Motor neuron (in vitro differentiated cells): ENCODE measurements around the gene DLG1. TPM values are rescaled to one million over a fixed set of nuclear protein-coding genes. Genes with fewer than 3 reads are reported as not detected.
"Not testable (repeated sequence)": the region's sequence is repeated elsewhere in the genome, so short reads cannot be mapped to it uniquely, and the experiment has no call there.

Experiments
- ATAC-seq, 8 experiments: fragments of 200-7000 bp; cut with Tn5 transposase; replicated peaks in 6 of 8; 2 replicates each; pipeline ENCODE4 v1.8.0; 2021; ENCODE audit warnings: mild to moderate bottlenecking in 8 of 8, moderate library complexity in 8 of 8
- H3K27ac ChIP-seq, 2 donors: fragments of 250-450 bp; sonication (Bioruptor Pico); 2 replicates each; pipeline ENCODE4 v1.9.0; 2021; ENCODE audit warnings: antibody characterized with exemption in 2 of 2, mild to moderate bottlenecking in 2 of 2, moderate library complexity in 1 of 2
- H3K4me1 ChIP-seq, 2 donors: fragments of 250-450 bp; sonication (Bioruptor Pico); replicated peaks in 1 of 2; 2 replicates each; pipeline ENCODE4 v1.6.1; 2021; ENCODE audit warnings: antibody characterized with exemption in 2 of 2, mild to moderate bottlenecking in 2 of 2, moderate library complexity in 1 of 2
- H3K4me3 ChIP-seq, 5 donors: fragments of 250-450 bp; sonication (Bioruptor Pico); 2 replicates each; pipeline ENCODE4 v1.9.0; 2021; ENCODE audit warnings: antibody characterized with exemption in 5 of 5, mild to moderate bottlenecking in 5 of 5, moderate library complexity in 4 of 5
- WGBS, 10 experiments: fragments of 450-650 bp; shearing (Covaris generic); methylation state at CpG; one replicate each; pipeline ENCODE4 v1.0.0; 2022; 5-methylcytosine and 5-hydroxymethylcytosine counted together
- in situ Hi-C, 9 experiments: fragments of 400-800 bp; cut with MboI; loops; one replicate each; pipeline ENCODE4 v1.15.0; 2021; ENCODE audit warnings: low sequenced_read_pairs in 9 of 9, low pct_unique_long_range_greater_than_20kb in 2 of 9; ENCODE audit not compliant: unreplicated experiment in 9 of 9
- total RNA-seq, 8 experiments: library from RNA; unstranded; fragments of 300-600 nt; gene quantifications; 2 replicates each; pipeline versions ENCODE4 v1.2.3 to v1.2.4, GENCODE V29; 2022

The DLG1 gene
- total RNA-seq, 8 experiments from 2014 or later = 20.3 to 109 (median 47.7) TPM

- Histone ChIP-seq H3K27ac (no peak overlapping the region), H3K4me3 (peak overlapping the region; percentile 59 to 94 (median 78)), H3K4me1 (peaks cover 0 to 10% of the 10 kb centered on the region in 2 donors)
- no peak for ATAC-seq
- 0 to 81% (median 50%) methylated on average over 1 to 2 of the region's 2 CpGs; no CpG with 5 or more reads in 1 of the 10 experiments for WGBS, 10 experiments
- in situ Hi-C loops = loop anchor here in 2 of 9 experiments (25.0 kb wide), 2 partner anchors 166 to 216 kb away; no protein-coding TSS in a partner anchor
Measured at GRCh38 chr3:197296545-197296944, 1.9 kb downstream of the DLG1 start.

- Histone ChIP-seq H3K27ac (no peak overlapping the region), H3K4me1 (peaks cover 0 to 10% of the 10 kb centered on the region in 2 donors), H3K4me3 (peak overlapping the region in 2 of 5 donors; percentile 2 to 81)
- ATAC-seq = no peak
- WGBS, 10 experiments = 43 to 86% (median 75%) methylated on average over 1 to 2 of the region's 2 CpGs; no CpG with 5 or more reads in 1 of the 10 experiments
- in situ Hi-C loops = loop anchor here in 2 of 9 experiments (25.0 kb wide), 2 partner anchors 166 to 216 kb away; no protein-coding TSS in a partner anchor
Measured at GRCh38 chr3:197295871-197296270, 2.5 kb downstream of the DLG1 start.

- Histone ChIP-seq H3K4me3 (no peak overlapping the region), H3K4me1 (peaks cover 0 to 9% of the 10 kb centered on the region in 2 donors), H3K27ac (no peak overlapping the region)
- in situ Hi-C loops = loop anchor here in 2 of 9 experiments (25.0 kb wide), 2 partner anchors 169 to 219 kb away; no protein-coding TSS in a partner anchor
- 79 to 100% (median 94%) methylated on average over 1 to 4 of the region's 4 CpGs for WGBS, 10 experiments
- ATAC-seq = no peak
Measured at GRCh38 chr3:197293605-197294237, 4.7 kb downstream of the DLG1 start.

DNA sequence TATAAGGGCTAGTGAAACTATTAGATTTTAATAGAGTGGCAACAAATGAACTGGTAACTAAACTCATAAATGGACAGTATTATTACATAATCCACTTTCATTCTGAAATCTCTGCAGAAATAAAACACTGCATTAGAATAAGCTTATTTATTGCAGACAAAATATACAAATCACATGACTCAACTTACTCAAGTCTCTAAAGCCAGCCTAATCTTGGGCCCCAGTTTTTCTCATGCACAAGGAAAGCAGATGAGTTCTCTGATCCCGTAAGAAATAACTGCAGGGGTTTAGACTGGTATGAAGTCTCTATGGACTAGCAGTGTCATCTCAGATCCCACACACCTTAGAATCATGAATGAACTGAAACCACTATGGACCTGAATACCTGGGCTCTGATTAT, 5.8 kb downstream of the DLG1 start:
- no peak overlapping the region for H3K27ac ChIP-seq

DNA sequence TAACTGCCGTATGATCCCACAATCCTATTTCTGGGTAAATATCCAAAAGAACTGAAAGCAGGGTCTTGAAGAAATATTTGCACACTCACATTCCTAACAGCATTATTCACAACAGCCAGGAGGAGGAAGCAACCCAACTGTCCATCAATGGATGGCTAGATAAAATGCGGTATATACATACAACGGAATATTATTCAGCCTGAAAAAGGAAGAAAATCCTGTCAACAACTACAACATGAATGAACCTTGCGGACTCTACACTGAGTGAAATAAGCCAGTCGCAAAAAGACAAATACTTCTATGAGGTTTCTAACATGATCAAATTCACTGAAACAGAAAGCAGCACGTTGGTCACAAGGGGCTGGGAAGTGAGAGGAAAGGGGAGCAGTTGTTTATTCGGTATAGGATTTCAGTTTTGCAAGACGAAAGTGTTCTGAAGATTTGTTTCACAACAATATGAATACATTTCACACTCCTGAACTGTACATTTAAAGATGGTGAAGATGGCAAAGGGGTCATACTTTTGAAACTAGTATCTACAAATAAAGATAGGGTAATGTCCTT, 6.2 kb downstream of the DLG1 start:
- 84 to 100% (median 95%) methylated on average over 1 to 8 of the region's 8 CpGs; no CpG with 5 or more reads in 1 of the 10 experiments for WGBS, 10 experiments
- ATAC-seq = no peak
- no peak overlapping the region for H3K4me3 ChIP-seq
- no peak overlapping the region for H3K27ac ChIP-seq
- in situ Hi-C loops = loop anchor here in 2 of 9 experiments (25.0 kb wide), 2 partner anchors 170 to 220 kb away; no protein-coding TSS in a partner anchor
- H3K4me1 ChIP-seq = peaks cover 0 to 7% of the 10 kb centered on the region in 2 donors

More for the DNA sequence above, 5.8 kb downstream of the DLG1 start:
- WGBS, 10 experiments = 22 to 100% (median 57%) methylated on average over 1 of the region's 1 CpG; no CpG with 5 or more reads in 5 of the 10 experiments
- peaks cover 0 to 7% of the 10 kb centered on the region in 2 donors for H3K4me1 ChIP-seq
- in situ Hi-C loops = loop anchor here in 2 of 9 experiments (25.0 kb wide), 2 partner anchors 170 to 220 kb away; no protein-coding TSS in a partner anchor
- H3K4me3 ChIP-seq = no peak overlapping the region
- no peak for ATAC-seq

- in situ Hi-C loops = loop anchor here in 2 of 9 experiments (25.0 kb wide), 2 partner anchors 173 to 223 kb away; no protein-coding TSS in a partner anchor
- Histone ChIP-seq H3K4me3 (no peak overlapping the region), H3K4me1 (no peaks in the 10 kb centered on the region), H3K27ac (no peak overlapping the region)
- ATAC-seq = peak in 2 of 8 experiments; percentile 62 to 68
Measured at GRCh38 chr3:197289726-197290125, 8.7 kb downstream of the DLG1 start.

DNA sequence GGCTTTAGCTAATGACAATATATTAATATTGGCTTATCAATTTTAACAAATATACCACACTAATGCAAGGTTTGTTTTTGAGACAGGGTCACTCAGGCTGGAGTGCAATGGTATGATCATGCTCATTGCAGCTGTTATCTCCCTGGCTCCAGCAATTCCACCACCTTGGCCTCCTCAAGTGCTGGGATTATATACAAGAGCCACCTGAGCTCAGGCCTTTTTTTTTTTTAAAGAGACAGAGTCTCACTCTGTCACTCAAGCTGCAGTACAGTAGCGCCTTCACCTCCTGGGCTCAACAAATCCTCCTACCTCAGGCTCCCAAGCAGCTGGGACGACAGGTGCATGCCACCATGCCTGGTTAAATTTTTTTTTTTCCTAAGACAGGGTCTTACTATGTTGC, 11.7 kb downstream of the DLG1 start:
- H3K4me3 ChIP-seq = no peak overlapping the region
- in situ Hi-C loops = loop anchor here in 2 of 9 experiments (25.0 kb wide), 2 partner anchors 176 to 226 kb away; no protein-coding TSS in a partner anchor

DNA sequence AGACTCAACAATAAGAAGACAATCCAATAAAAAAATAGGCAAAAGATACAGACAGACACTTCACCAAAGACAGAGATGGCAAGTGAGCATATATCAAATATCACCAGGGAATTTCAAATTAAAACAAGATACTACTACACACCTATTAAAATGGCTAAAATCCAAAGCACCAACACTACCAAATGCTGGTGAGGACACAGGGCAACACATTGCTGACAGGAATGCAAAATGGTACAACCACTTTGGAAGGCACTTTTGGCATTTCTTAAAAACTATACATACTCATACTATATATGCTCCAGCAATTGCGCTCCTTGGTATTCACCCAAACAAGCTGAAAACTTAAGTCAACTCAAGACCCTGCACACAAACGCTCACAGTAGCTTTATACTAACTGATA, 12.9 kb downstream of the DLG1 start:
- no peak overlapping the region for H3K27ac ChIP-seq
- WGBS, 10 experiments = 90 to 100% (median 100%) methylated on average over 1 to 2 of the region's 2 CpGs; no CpG with 5 or more reads in 2 of the 10 experiments
- in situ Hi-C loops = loop anchor here in 2 of 9 experiments (25.0 kb wide), 2 partner anchors 177 to 227 kb away; no protein-coding TSS in a partner anchor

More for the DNA sequence above, 11.7 kb downstream of the DLG1 start:
- Histone ChIP-seq H3K4me1 (no peaks in the 10 kb centered on the region), H3K27ac (no peak overlapping the region)
- ATAC-seq = no peak
- 100% methylated on average over 1 to 2 of the region's 2 CpGs; no CpG with 5 or more reads in 4 of the 10 experiments for WGBS, 10 experiments

DNA sequence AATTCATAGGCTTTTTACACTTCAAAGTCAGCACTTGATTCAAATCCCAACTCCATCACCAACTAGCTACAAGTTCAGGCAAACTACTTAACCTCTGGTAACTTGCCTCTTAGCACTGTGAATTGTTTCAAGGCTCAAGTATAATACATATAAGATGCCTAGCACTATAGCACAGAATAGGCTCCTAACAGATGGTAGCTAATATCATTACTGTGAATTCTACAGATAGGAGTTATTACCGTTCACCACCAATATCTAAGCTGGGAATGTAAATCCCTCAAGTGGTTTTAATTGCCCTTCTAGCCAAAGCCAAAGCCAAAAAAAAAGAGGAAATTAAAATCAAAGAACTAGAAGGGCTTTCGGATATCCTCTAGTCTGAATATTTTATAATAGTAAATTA, 15.4 kb downstream of the DLG1 start:
- Histone ChIP-seq H3K4me3 (no peak overlapping the region), H3K4me1 (no peaks in the 10 kb centered on the region), H3K27ac (no peak overlapping the region)
- in situ Hi-C loops = loop anchor here in 2 of 9 experiments (25.0 kb wide), 2 partner anchors 179 to 229 kb away; no protein-coding TSS in a partner anchor
- no peak for ATAC-seq
- WGBS, 10 experiments = 51 to 100% (median 100%) methylated on average over 1 to 2 of the region's 2 CpGs

More for the DNA sequence above, 12.9 kb downstream of the DLG1 start:
- ATAC-seq = no peak
- no peak overlapping the region for H3K4me3 ChIP-seq
- no peaks in the 10 kb centered on the region for H3K4me1 ChIP-seq

- in situ Hi-C loops = loop anchor here in 2 of 9 experiments (25.0 kb wide), 2 partner anchors 180 to 230 kb away; no protein-coding TSS in a partner anchor
- no peak for ATAC-seq
Measured at GRCh38 chr3:197281849-197282248, 16.6 kb downstream of the DLG1 start.

DNA sequence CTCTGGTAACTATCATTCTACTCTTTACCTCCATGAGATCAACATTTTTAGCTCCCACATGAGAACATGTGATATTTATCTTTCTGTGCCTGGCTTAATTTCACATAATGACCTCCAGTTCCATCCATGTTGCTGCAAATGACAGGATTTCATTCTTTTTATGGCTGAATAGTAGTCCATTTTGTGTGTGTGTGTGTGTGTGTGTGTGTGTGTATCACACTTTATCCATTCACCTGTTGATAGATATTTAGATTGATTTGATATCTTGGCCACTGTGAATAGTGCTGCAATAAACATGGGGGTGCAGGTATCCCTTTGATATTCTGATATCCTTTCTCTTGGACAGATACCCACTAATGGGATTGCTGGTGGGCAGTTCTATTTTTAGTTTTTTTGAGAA, 18.3 kb downstream of the DLG1 start:
- H3K27ac ChIP-seq = no peak overlapping the region
- no peaks in the 10 kb centered on the region for H3K4me1 ChIP-seq
- no peak for ATAC-seq
- H3K4me3 ChIP-seq = no peak overlapping the region
- in situ Hi-C loops = loop anchor here in 2 of 9 experiments (25.0 kb wide), 2 partner anchors 182 to 232 kb away; no protein-coding TSS in a partner anchor

More at GRCh38 chr3:197281849-197282248, 16.6 kb downstream of the DLG1 start:
- WGBS, 10 experiments = 17 to 100% (median 100%) methylated on average over 1 of the region's 1 CpG; no CpG with 5 or more reads in 4 of the 10 experiments
- no peak overlapping the region for H3K4me3 ChIP-seq
- H3K4me1 ChIP-seq = no peaks in the 10 kb centered on the region
- no peak overlapping the region for H3K27ac ChIP-seq

DNA sequence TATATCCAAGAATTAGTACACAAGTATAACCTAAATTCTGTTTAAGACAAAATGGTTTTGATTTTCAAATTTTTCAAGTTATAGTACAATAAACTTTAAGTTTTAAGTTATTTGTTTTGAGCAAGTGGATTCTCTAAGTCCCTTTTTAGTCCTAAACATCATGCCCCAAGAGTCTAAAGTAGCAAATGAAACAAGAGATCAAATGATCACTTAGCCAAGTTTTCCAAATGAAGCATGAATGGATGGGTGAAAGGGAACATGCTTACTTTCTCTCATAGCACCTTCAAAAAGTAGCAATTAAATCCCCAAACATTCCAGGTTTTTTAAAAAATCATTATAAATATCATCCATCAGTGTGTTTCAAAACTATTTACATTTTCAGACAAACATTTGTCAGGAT, 19.5 kb downstream of the DLG1 start:
- in situ Hi-C loops = loop anchor here in 2 of 9 experiments (25.0 kb wide), 2 partner anchors 183 to 233 kb away; no protein-coding TSS in a partner anchor
- ATAC-seq = no peak
- Histone ChIP-seq H3K27ac (no peak overlapping the region), H3K4me1 (no peaks in the 10 kb centered on the region), H3K4me3 (no peak overlapping the region)

- H3K4me1 ChIP-seq, ATAC-seq, H3K4me3 ChIP-seq, H3K27ac ChIP-seq: not testable (repeated sequence)
- in situ Hi-C loops = loop anchor here in 2 of 9 experiments (25.0 kb wide), 2 partner anchors 185 to 235 kb away; no protein-coding TSS in a partner anchor
- WGBS, 10 experiments = 94 to 100% (median 95%) methylated on average over 6 to 8 of the region's 8 CpGs; no CpG with 5 or more reads in 1 of the 10 experiments
Measured at GRCh38 chr3:197276808-197277207, 21.6 kb downstream of the DLG1 start.
